Gastroesophageal sphincter (tissue), 4 donors: ENCODE results near the gene PTPRG. TPM values are rescaled to one million over a fixed set of nuclear protein-coding genes. Genes with fewer than 3 reads are reported as not detected.

Source experiments
- ATAC-seq: fragments of 150-250 bp; one replicate; pipeline ENCODE4 v1.9.1; 2016; ENCODE audit warnings: mild to moderate bottlenecking, moderate library complexity
- H3K27ac ChIP-seq, 4 donors: fragments of 200-600 bp; sonication (generic) in 3 of 4; 1 replicate in 3 of 4; 2 replicates in 1 of 4; pipeline ENCODE4 v1.5.1; 2016 to 2019
- H3K27me3 ChIP-seq: fragments of 200-600 bp; sonication (generic); one replicate; pipeline ENCODE4 v1.5.1; 2019
- H3K36me3 ChIP-seq, 2 donors: fragments of 200-600 bp; sonication (generic); one replicate each; pipeline ENCODE4 v1.5.1; 2019; ENCODE audit warnings: control low read depth in 1 of 2
- H3K4me1 ChIP-seq, 3 donors: fragments of 200-600 bp; sonication (generic); 1 replicate in 2 of 3; 2 replicates in 1 of 3; pipeline ENCODE4 v1.5.1; 2016 to 2019; ENCODE audit warnings: control low read depth in 2 of 3
- H3K4me3 ChIP-seq, 2 donors: fragments of 200-600 bp; sonication (generic); one replicate each; pipeline ENCODE4 v1.5.1; 2019; ENCODE audit warnings: mild to moderate bottlenecking in 1 of 2, moderate library complexity in 1 of 2
- H3K9me3 ChIP-seq, 3 donors: fragments of 200-600 bp; sonication (generic); one replicate each; pipeline ENCODE4 v1.5.1; 2017 to 2019; ENCODE audit warnings: control low read depth in 2 of 3
- CTCF ChIP-seq, 4 experiments: fragments of 200-600 bp in 2 of 4; fragments of 450-650 bp in 2 of 4; sonication (generic) in 1 of 4; IDR thresholded peaks; one replicate each; pipeline ENCODE4 v1.5.1; 2017 to 2019; ENCODE audit warnings: antibody characterized with exemption in 4 of 4, mild to moderate bottlenecking in 2 of 4, moderate library complexity in 2 of 4
- EP300 ChIP-seq: sonication (generic); formaldehyde crosslinking; IDR thresholded peaks from one replicate; pipeline ENCODE4 v1.6.1; 2017; ENCODE audit warnings: antibody characterized with exemption, mild to moderate bottlenecking
- POLR2A ChIP-seq, 2 donors: fragments of 450-650 bp; IDR thresholded peaks; one replicate each; pipeline ENCODE4 v1.6.1; 2017; ENCODE audit warnings: antibody characterized with exemption in 2 of 2, mild to moderate bottlenecking in 2 of 2, moderate library complexity in 1 of 2
- POLR2AphosphoS5 ChIP-seq: sonication (generic); formaldehyde crosslinking; IDR thresholded peaks from one replicate; pipeline ENCODE4 v1.6.1; 2017; ENCODE audit warnings: antibody characterized with exemption
- WGBS, 2 donors: methylation state at CpG; one replicate each; pipeline ENCODE4 v1.1.5; 2018; ENCODE audit warnings: low coverage in 1 of 2; 5-methylcytosine and 5-hydroxymethylcytosine counted together
- total RNA-seq, 4 donors: library from RNA; depleted of rRNA; stranded (reverse); fragments of >200 nt; gene quantifications; one replicate each; pipeline ENCODE4 v1.1.0, GENCODE V29; 2016

PTPRG gene
- total RNA-seq, 4 donors from 2014 or later, result 48.7 to 81.9 (median 52.8) TPM

- TF ChIP-seq POLR2A (IDR thresholded peaks at IDR 0.05), result no peak
- ATAC-seq, result no peak
- peaks cover 0 to 28% (median 0%) of the 10 kb centered on the region in 3 donors for H3K4me1 ChIP-seq
- no peaks in the 10 kb centered on the region for H3K36me3 ChIP-seq
- 78 to 100% methylated on average over 1 of the region's 1 CpG for WGBS, 2 donors
- H3K27ac ChIP-seq, result no peak overlapping the region
- no peak overlapping the region for H3K4me3 ChIP-seq
- no peaks in the 10 kb centered on the region for H3K9me3 ChIP-seq
- no peaks in the 10 kb centered on the region for H3K27me3 ChIP-seq
Observed at GRCh38 chr3:62153231-62153630, 591.9 kb downstream of the PTPRG start.

GRCh38 chr3:62154457-62155148 is 593.2 kb downstream of the PTPRG start:
- peak overlapping the region in 1 of 4 donors; percentile 11 for H3K27ac ChIP-seq
- H3K36me3 ChIP-seq, result no peaks in the 10 kb centered on the region
- no peak for ATAC-seq
- TF ChIP-seq POLR2AphosphoS5 (no peak), POLR2A (IDR thresholded peaks at IDR 0.05) (no peak), CTCF (IDR thresholded peaks at IDR 0.05) (no peak), EP300 (no peak)
- H3K9me3 ChIP-seq, result no peaks in the 10 kb centered on the region
- peaks cover 6 to 41% (median 10%) of the 10 kb centered on the region in 3 donors for H3K4me1 ChIP-seq
- WGBS, 2 donors, result 61 to 79% methylated on average over 4 to 6 of the region's 13 CpGs
- no peak overlapping the region for H3K4me3 ChIP-seq
- H3K27me3 ChIP-seq, result no peaks in the 10 kb centered on the region

- peak; percentile 10 for ATAC-seq
- WGBS, 2 donors, result 47 to 52% methylated on average over 3 to 4 of the region's 4 CpGs
- no peak for TF ChIP-seq CTCF (IDR thresholded peaks at IDR 0.05)
- no peak for TF ChIP-seq EP300
- no peak for TF ChIP-seq POLR2AphosphoS5
- TF ChIP-seq POLR2A (IDR thresholded peaks at IDR 0.05), result no peak
Observed at GRCh38 chr3:62159056-62159708, 597.8 kb downstream of the PTPRG start.

DNA sequence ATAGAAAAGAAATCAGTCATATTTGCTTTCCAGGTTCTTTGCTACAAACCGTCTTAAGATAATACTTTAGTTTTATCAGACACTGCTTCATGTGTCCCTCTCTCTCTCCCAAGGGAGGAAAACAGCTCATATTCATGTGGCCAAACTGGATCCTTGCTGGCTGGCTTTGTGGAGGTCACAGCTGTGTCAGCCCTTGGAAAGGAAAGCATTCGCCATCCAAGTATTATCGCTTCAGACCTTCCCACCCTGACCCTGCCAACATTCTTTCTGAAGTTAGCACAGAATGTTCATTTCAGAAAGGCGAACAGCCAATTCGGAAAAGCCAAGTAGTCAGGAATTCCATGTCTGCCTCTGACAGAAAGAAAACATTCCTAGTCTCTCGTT is 598.3 kb downstream of the PTPRG start:
- no peaks in the 10 kb centered on the region for H3K27me3 ChIP-seq
- ATAC-seq, result peak; percentile 93
- no peaks in the 10 kb centered on the region for H3K36me3 ChIP-seq
- H3K27ac ChIP-seq, result peak overlapping the region; percentile 77 to 87 (median 80)
- no peaks in the 10 kb centered on the region for H3K9me3 ChIP-seq
- peaks cover 26 to 52% (median 34%) of the 10 kb centered on the region in 3 donors for H3K4me1 ChIP-seq
- 18 to 47% methylated on average over 6 of the region's 6 CpGs for WGBS, 2 donors
- TF ChIP-seq POLR2A (IDR thresholded peaks at IDR 0.05) (no peak), POLR2AphosphoS5 (peak; percentile 97)
- no peak overlapping the region for H3K4me3 ChIP-seq

More at GRCh38 chr3:62159056-62159708, 597.8 kb downstream of the PTPRG start:
- peaks cover 26 to 52% (median 34%) of the 10 kb centered on the region in 3 donors for H3K4me1 ChIP-seq
- H3K36me3 ChIP-seq, result no peaks in the 10 kb centered on the region
- H3K27me3 ChIP-seq, result no peaks in the 10 kb centered on the region
- no peak overlapping the region for H3K4me3 ChIP-seq
- no peaks in the 10 kb centered on the region for H3K9me3 ChIP-seq
- H3K27ac ChIP-seq, result peak overlapping the region; percentile 76 to 87 (median 78)

GRCh38 chr3:62161371-62161770 is 600.0 kb downstream of the PTPRG start:
- peak overlapping the region; percentile 51 to 79 (median 73) for H3K27ac ChIP-seq
- WGBS, 2 donors, result 24 to 29% methylated on average over 4 of the region's 4 CpGs
- H3K4me1 ChIP-seq, result peaks cover 26 to 52% (median 34%) of the 10 kb centered on the region in 3 donors
- no peaks in the 10 kb centered on the region for H3K36me3 ChIP-seq
- peak; percentile 62 for ATAC-seq
- H3K4me3 ChIP-seq, result no peak overlapping the region
- H3K9me3 ChIP-seq, result no peaks in the 10 kb centered on the region
- H3K27me3 ChIP-seq, result no peaks in the 10 kb centered on the region
- TF ChIP-seq POLR2AphosphoS5 (peak; percentile 63), CTCF (IDR thresholded peaks at IDR 0.05) (peak in 1 of 4 experiments; percentile 27), POLR2A (IDR thresholded peaks at IDR 0.05) (no peak)

DNA sequence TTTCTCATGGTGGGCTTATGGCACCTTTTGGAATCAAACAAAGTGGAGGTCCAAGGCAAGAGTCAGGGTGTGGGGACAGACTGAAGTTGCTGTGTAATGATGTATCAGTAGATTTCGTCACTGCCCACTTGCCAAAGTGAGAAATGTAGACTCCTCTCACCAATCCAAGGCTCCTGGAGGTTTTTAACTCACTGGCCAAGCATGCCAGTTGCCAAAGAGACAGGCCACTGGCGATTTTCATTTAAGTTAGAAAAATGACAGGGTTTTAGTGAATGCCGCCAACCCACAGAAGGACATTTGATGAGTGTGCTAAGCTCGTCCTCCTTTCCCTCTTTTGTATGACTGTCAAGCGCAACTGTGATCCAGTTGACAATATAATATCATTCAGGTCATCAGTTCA is 602.8 kb downstream of the PTPRG start:
- TF ChIP-seq EP300 (no peak), POLR2A (IDR thresholded peaks at IDR 0.05) (no peak), POLR2AphosphoS5 (no peak), CTCF (IDR thresholded peaks at IDR 0.05) (no peak)
- ATAC-seq, result no peak
- Histone ChIP-seq H3K4me3 (no peak overlapping the region), H3K36me3 (no peaks in the 10 kb centered on the region), H3K27ac (no peak overlapping the region), H3K27me3 (no peaks in the 10 kb centered on the region), H3K9me3 (no peaks in the 10 kb centered on the region), H3K4me1 (peaks cover 24 to 38% (median 26%) of the 10 kb centered on the region in 3 donors)
- WGBS, 2 donors, result 98 to 100% methylated on average over 3 to 5 of the region's 5 CpGs
